ENCODE data around the gene BRSK2. TPM values are rescaled to one million over a fixed set of nuclear protein-coding genes. Genes with fewer than 3 reads are reported as not detected.

The BRSK2 gene
- total and polyA plus RNA-seq, 4 donors, result 14.1 to 106 (median 56.8) TPM

- no peaks in the 10 kb centered on the region for H3K9me3 ChIP-seq (ENCODE audit: control insufficient read depth, insufficient read depth, low read length)
- H3K36me3 ChIP-seq (ENCODE audit: control insufficient read depth, insufficient read depth, low read length), result peaks cover 85% of the 10 kb centered on the region
- H3K27ac ChIP-seq (ENCODE audit: low read depth, low read length), result no peak overlapping the region
- H3K4me1 ChIP-seq (ENCODE audit: control insufficient read depth, insufficient read depth, low read length), result peaks cover 99% of the 10 kb centered on the region
- no peak for DNase-seq (ENCODE audit: low read depth in 4 of 6, low spot score in 6 of 6)
- H3K4me3 ChIP-seq (ENCODE audit: low read depth, low read length), result no peak overlapping the region
- H3K27me3 ChIP-seq (ENCODE audit: control insufficient read depth, insufficient read depth, low read length), result no peaks in the 10 kb centered on the region
- WGBS (ENCODE audit: insufficient coverage), result 79% methylated on average over 11 of the region's 11 CpGs
Measured at GRCh38 chr11:1401171-1401445, 11.4 kb downstream of the BRSK2 start.

GRCh38 chr11:1401656-1402221, 12.0 kb downstream of the BRSK2 start:
- Histone ChIP-seq H3K27ac (ENCODE audit: low read depth, low read length) (no peak overlapping the region), H3K9me3 (ENCODE audit: control insufficient read depth, insufficient read depth, low read length) (no peaks in the 10 kb centered on the region), H3K4me3 (ENCODE audit: low read depth, low read length) (no peak overlapping the region), H3K4me1 (ENCODE audit: control insufficient read depth, insufficient read depth, low read length) (peaks cover 98% of the 10 kb centered on the region), H3K36me3 (ENCODE audit: control insufficient read depth, insufficient read depth, low read length) (peaks cover 83% of the 10 kb centered on the region), H3K27me3 (ENCODE audit: control insufficient read depth, insufficient read depth, low read length) (no peaks in the 10 kb centered on the region)
- WGBS (ENCODE audit: insufficient coverage), result 22% methylated on average over 19 of the region's 23 CpGs
- DNase-seq (ENCODE audit: low read depth in 4 of 6, low spot score in 6 of 6), result peak in 4 of 6 donors; percentile 50 to 91 (median 76)

- Histone ChIP-seq H3K27me3 (ENCODE audit: control insufficient read depth, insufficient read depth, low read length) (no peaks in the 10 kb centered on the region), H3K36me3 (ENCODE audit: control insufficient read depth, insufficient read depth, low read length) (peaks cover 82% of the 10 kb centered on the region), H3K9me3 (ENCODE audit: control insufficient read depth, insufficient read depth, low read length) (no peaks in the 10 kb centered on the region), H3K4me1 (ENCODE audit: control insufficient read depth, insufficient read depth, low read length) (peaks cover 95% of the 10 kb centered on the region), H3K27ac (ENCODE audit: low read depth, low read length) (no peak overlapping the region), H3K4me3 (ENCODE audit: low read depth, low read length) (no peak overlapping the region)
- no peak for DNase-seq (ENCODE audit: low read depth in 4 of 6, low spot score in 6 of 6)
- WGBS (ENCODE audit: insufficient coverage), result 70% methylated on average over 19 of the region's 23 CpGs
Measured at GRCh38 chr11:1402355-1403077, 12.8 kb downstream of the BRSK2 start.

- no peaks in the 10 kb centered on the region for H3K9me3 ChIP-seq (ENCODE audit: control insufficient read depth, insufficient read depth, low read length)
- DNase-seq (ENCODE audit: low read depth in 4 of 6, low spot score in 6 of 6), result no peak
- H3K27ac ChIP-seq (ENCODE audit: low read depth, low read length), result no peak overlapping the region
- peaks cover 82% of the 10 kb centered on the region for H3K36me3 ChIP-seq (ENCODE audit: control insufficient read depth, insufficient read depth, low read length)
- no peaks in the 10 kb centered on the region for H3K27me3 ChIP-seq (ENCODE audit: control insufficient read depth, insufficient read depth, low read length)
- WGBS (ENCODE audit: insufficient coverage), result 80% methylated on average over 14 of the region's 16 CpGs
- no peak overlapping the region for H3K4me3 ChIP-seq (ENCODE audit: low read depth, low read length)
- H3K4me1 ChIP-seq (ENCODE audit: control insufficient read depth, insufficient read depth, low read length), result peaks cover 94% of the 10 kb centered on the region
Measured at GRCh38 chr11:1403078-1403620, 13.4 kb downstream of the BRSK2 start.

- H3K4me1 ChIP-seq (ENCODE audit: control insufficient read depth, insufficient read depth, low read length), result peaks cover 90% of the 10 kb centered on the region
- no peak overlapping the region for H3K4me3 ChIP-seq (ENCODE audit: low read depth, low read length)
- no peaks in the 10 kb centered on the region for H3K27me3 ChIP-seq (ENCODE audit: control insufficient read depth, insufficient read depth, low read length)
- peaks cover 81% of the 10 kb centered on the region for H3K36me3 ChIP-seq (ENCODE audit: control insufficient read depth, insufficient read depth, low read length)
- DNase-seq (ENCODE audit: low read depth in 4 of 6, low spot score in 6 of 6), result no peak
- no peak overlapping the region for H3K27ac ChIP-seq (ENCODE audit: low read depth, low read length)
- 85% methylated on average over 21 of the region's 23 CpGs for WGBS (ENCODE audit: insufficient coverage)
- H3K9me3 ChIP-seq (ENCODE audit: control insufficient read depth, insufficient read depth, low read length), result no peaks in the 10 kb centered on the region
Measured at GRCh38 chr11:1403721-1404460, 14.2 kb downstream of the BRSK2 start.

- Histone ChIP-seq H3K4me1 (ENCODE audit: control insufficient read depth, insufficient read depth, low read length) (peaks cover 90% of the 10 kb centered on the region), H3K27ac (ENCODE audit: low read depth, low read length) (no peak overlapping the region), H3K27me3 (ENCODE audit: control insufficient read depth, insufficient read depth, low read length) (no peaks in the 10 kb centered on the region), H3K36me3 (ENCODE audit: control insufficient read depth, insufficient read depth, low read length) (peaks cover 81% of the 10 kb centered on the region), H3K4me3 (ENCODE audit: low read depth, low read length) (no peak overlapping the region), H3K9me3 (ENCODE audit: control insufficient read depth, insufficient read depth, low read length) (no peaks in the 10 kb centered on the region)
- no peak for DNase-seq (ENCODE audit: low read depth in 4 of 6, low spot score in 6 of 6)
- 56% methylated on average over 23 of the region's 25 CpGs for WGBS (ENCODE audit: insufficient coverage)
Measured at GRCh38 chr11:1404461-1405185, 14.9 kb downstream of the BRSK2 start.

- H3K4me3 ChIP-seq (ENCODE audit: low read depth, low read length), result no peak overlapping the region
- peaks cover 82% of the 10 kb centered on the region for H3K36me3 ChIP-seq (ENCODE audit: control insufficient read depth, insufficient read depth, low read length)
- H3K4me1 ChIP-seq (ENCODE audit: control insufficient read depth, insufficient read depth, low read length), result peaks cover 90% of the 10 kb centered on the region
- H3K9me3 ChIP-seq (ENCODE audit: control insufficient read depth, insufficient read depth, low read length), result no peaks in the 10 kb centered on the region
- no peak for DNase-seq (ENCODE audit: low read depth in 4 of 6, low spot score in 6 of 6)
- no peak overlapping the region for H3K27ac ChIP-seq (ENCODE audit: low read depth, low read length)
- H3K27me3 ChIP-seq (ENCODE audit: control insufficient read depth, insufficient read depth, low read length), result no peaks in the 10 kb centered on the region
- WGBS (ENCODE audit: insufficient coverage), result 89% methylated on average over 22 of the region's 24 CpGs
Measured at GRCh38 chr11:1405186-1406020, 15.7 kb downstream of the BRSK2 start.

- Histone ChIP-seq H3K27me3 (ENCODE audit: control insufficient read depth, insufficient read depth, low read length) (no peaks in the 10 kb centered on the region), H3K27ac (ENCODE audit: low read depth, low read length) (no peak overlapping the region), H3K4me1 (ENCODE audit: control insufficient read depth, insufficient read depth, low read length) (peaks cover 90% of the 10 kb centered on the region), H3K36me3 (ENCODE audit: control insufficient read depth, insufficient read depth, low read length) (peaks cover 82% of the 10 kb centered on the region), H3K4me3 (ENCODE audit: low read depth, low read length) (no peak overlapping the region), H3K9me3 (ENCODE audit: control insufficient read depth, insufficient read depth, low read length) (no peaks in the 10 kb centered on the region)
- WGBS (ENCODE audit: insufficient coverage), result 76% methylated on average over 26 of the region's 31 CpGs
- DNase-seq (ENCODE audit: low read depth in 4 of 6, low spot score in 6 of 6), result no peak
Measured at GRCh38 chr11:1406571-1407485, 17.1 kb downstream of the BRSK2 start.
